Muscle of leg (tissue), 11 donors: ENCODE measurements around the gene NFS1. TPM values are rescaled to one million over a fixed set of nuclear protein-coding genes. Genes with fewer than 3 reads are reported as not detected.

Experiments
- DNase-seq: peaks from one replicate; pipeline ENCODE4 v3.0.0; 2013
- H3K27ac ChIP-seq: one replicate; pipeline ENCODE4 v1.5.1; 2013; ENCODE audit warnings: mild to moderate bottlenecking, low read length, control low read depth
- H3K27me3 ChIP-seq: one replicate; pipeline ENCODE4 v1.6.1; 2013; ENCODE audit warnings: low read length; ENCODE audit not compliant: control insufficient read depth, insufficient read depth
- H3K36me3 ChIP-seq: one replicate; pipeline ENCODE4 v1.6.1; 2013; ENCODE audit warnings: low read length; ENCODE audit not compliant: control insufficient read depth, insufficient read depth
- H3K4me1 ChIP-seq: one replicate; pipeline ENCODE4 v1.6.1; 2013; ENCODE audit warnings: low read length; ENCODE audit not compliant: control insufficient read depth, insufficient read depth
- H3K4me3 ChIP-seq: one replicate; pipeline ENCODE4 v1.5.1; 2013; ENCODE audit warnings: low read length, control low read depth
- H3K9me3 ChIP-seq: replicated peaks from 2 replicates; pipeline ENCODE4 v1.6.1; 2013; ENCODE audit warnings: low read depth, low read length; ENCODE audit not compliant: control insufficient read depth
- WGBS: methylation state at CpG from one replicate; pipeline ENCODE4 v1.1.5; 2013; ENCODE audit warnings: missing lambda C conversion rate; ENCODE audit not compliant: insufficient coverage; 5-methylcytosine and 5-hydroxymethylcytosine counted together
- polyA plus RNA-seq, 8 donors: library from polyadenylated mRNA; unstranded; fragments of 120-200 nt; gene quantifications; one replicate each; pipeline versions ENCODE4 v1.2.1 to v1.2.3, GENCODE V29; 2013; ENCODE audit warnings: inconsistent platforms in 1 of 8, low replicate concordance in 1 of 8; ENCODE audit not compliant: insufficient read length in 8 of 8, insufficient read depth in 1 of 8
- total RNA-seq: library from RNA; stranded (reverse); fragments of 120-200 nt; gene quantifications from one replicate; pipeline ENCODE4 v1.2.4, GENCODE V29; 2013

The NFS1 gene
- total and polyA plus RNA-seq, 9 donors, result 12.8 to 18.3 (median 14.1) TPM

DNA sequence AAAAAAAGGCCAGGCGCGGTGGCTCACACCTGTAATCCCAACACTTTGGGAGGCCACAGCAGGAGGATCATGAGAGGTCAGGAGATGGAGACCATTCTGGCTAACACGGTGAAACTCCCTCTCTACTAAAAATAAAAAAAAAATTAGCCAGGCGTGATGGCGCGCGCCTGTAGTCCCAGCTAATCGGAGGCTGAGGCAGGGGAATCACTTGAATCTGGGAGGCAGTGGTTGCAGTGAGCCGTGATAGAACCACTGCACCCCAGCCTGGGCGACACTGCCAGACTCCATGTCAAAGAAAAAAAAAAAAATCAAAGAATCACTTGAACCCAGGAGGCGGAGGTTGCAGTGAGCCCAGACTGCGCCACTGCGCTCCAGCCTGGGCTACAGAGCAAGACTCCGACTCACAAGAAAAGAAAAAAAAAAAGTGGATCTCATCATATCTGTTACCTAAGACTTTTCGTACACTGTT lies 38.7 kb upstream of the NFS1 start:
- H3K4me3 ChIP-seq, result no peak overlapping the region
- no peak for DNase-seq
- WGBS, result 96% methylated on average over 6 of the region's 15 CpGs
- peaks cover 53% of the 10 kb centered on the region for H3K36me3 ChIP-seq
- no peaks in the 10 kb centered on the region for H3K27me3 ChIP-seq
- no peaks in the 10 kb centered on the region for H3K9me3 ChIP-seq
- no peak overlapping the region for H3K27ac ChIP-seq
- H3K4me1 ChIP-seq, result peaks cover 3% of the 10 kb centered on the region

DNA sequence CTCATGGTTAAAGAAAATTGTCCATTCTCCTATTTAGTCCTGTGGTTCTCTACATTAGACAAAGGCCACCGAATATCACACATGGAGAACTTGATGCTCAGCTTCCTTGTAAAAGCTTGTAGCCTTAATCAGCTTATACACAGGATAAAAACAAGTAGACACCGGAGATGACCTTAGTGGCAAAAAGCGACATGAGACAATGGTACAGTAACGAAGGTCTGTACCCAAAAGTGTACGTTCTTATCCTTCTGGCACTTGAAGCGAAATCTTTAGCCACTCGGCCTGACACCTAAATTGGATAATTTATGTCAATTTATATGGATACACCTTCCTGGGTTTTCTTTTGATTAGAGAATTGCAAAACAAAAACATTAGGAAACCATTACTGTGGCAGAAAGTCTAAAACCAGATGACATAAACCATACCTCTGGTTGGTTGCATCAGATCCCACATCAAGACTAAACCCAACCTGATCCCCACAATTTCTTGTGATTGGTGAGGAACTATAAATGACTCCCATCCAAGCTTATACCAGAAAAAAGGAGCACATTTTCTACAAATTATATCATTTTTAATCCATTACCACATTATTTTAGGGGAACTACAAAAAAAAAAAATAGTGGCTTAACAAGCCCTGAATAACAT lies 36.8 kb upstream of the NFS1 start:
- no peak overlapping the region for H3K27ac ChIP-seq
- DNase-seq, result no peak

DNA sequence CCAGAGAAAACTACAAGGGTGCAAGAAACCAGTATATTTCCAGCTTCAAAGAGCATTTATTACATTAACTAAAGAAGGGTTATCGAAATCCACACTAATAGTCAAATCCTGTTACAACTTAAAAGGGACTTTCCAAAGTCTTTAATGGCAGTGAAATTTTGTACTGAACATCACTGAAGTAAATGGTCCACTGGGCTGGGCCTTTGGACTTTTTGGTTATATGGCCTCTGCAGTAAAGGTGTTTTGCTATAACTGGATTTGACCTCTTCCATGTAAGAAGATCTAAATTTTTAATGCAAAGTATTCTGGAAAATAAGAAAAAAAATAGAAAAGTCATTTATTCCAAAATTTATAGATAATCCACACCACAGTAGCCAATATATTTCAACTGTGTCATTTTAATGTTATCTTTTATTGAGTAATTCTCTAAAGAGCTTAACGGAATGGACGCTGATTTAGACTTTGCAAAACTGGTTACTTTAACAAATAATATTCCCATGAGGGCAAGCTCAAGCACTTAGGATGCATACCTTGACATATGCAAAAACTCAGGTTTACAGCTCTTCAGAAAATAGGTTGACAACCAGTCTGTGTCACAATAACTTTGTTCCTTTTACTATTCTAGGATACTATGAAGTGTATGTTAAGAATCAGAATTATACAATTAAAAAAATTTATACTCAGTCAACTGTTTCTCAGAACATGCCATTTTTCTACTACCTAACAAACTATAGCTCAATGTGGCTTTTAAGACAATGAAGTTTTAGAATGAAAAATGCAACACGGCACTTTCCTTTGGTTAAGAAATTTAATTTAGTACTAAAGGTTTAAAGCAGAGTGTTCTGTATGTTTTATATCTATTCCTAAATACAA lies 35.9 kb upstream of the NFS1 start:
- Histone ChIP-seq H3K27me3 (no peaks in the 10 kb centered on the region), H3K36me3 (peaks cover 58% of the 10 kb centered on the region), H3K4me1 (peaks cover 2% of the 10 kb centered on the region)

More for the DNA sequence above, 36.8 kb upstream of the NFS1 start:
- peaks cover 65% of the 10 kb centered on the region for H3K36me3 ChIP-seq
- WGBS, result 88% methylated on average over 3 of the region's 7 CpGs
- no peaks in the 10 kb centered on the region for H3K9me3 ChIP-seq
- no peak overlapping the region for H3K4me3 ChIP-seq
- no peaks in the 10 kb centered on the region for H3K27me3 ChIP-seq
- peaks cover 2% of the 10 kb centered on the region for H3K4me1 ChIP-seq

DNA sequence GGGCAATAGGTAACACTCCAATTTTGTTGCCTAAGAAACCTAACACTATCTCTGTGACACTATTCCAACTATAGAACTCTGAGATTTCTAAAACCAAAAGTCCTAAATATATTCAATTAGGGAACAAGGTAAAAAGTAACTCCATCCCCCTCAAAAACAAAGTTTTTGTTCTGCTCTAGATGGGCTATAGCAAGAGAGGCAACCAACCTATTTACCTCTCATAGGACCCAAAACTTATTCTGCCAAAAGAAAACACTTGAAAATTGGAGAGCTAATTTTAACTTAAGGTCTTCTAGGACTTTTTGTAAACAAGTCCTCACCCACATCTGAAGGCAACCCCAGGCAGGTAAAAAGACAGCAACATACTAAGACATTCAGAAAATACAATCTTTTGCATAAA lies 35.2 kb upstream of the NFS1 start:
- Histone ChIP-seq H3K4me1 (peaks cover 2% of the 10 kb centered on the region), H3K9me3 (no peaks in the 10 kb centered on the region), H3K27me3 (no peaks in the 10 kb centered on the region), H3K27ac (no peak overlapping the region), H3K36me3 (peaks cover 60% of the 10 kb centered on the region), H3K4me3 (no peak overlapping the region)
- DNase-seq, result no peak

More for the DNA sequence above, 35.9 kb upstream of the NFS1 start:
- WGBS, result no CpG with 5 or more reads among the region's 4 CpGs
- no peak for DNase-seq
- Histone ChIP-seq H3K4me3 (no peak overlapping the region), H3K27ac (no peak overlapping the region), H3K9me3 (no peaks in the 10 kb centered on the region)

DNA sequence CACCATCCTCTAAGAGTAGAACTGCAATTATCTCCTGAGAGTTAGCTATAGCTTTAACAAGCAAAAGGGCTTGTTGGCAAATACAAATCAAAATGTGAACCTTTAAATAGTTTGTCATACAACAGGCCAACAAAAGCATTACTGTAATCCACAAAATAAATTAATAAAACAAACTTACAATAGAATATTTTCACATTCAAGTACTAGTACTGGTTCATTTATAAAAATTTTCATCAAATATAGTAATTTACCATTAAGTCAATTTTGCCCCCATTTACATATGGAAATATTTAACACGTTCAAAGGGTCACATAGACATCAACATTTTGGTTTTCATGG lies 33.5 kb upstream of the NFS1 start:
- no peak for DNase-seq
- 60% methylated on average over 1 of the region's 1 CpG for WGBS
- Histone ChIP-seq H3K27me3 (no peaks in the 10 kb centered on the region), H3K4me1 (no peaks in the 10 kb centered on the region), H3K36me3 (peaks cover 59% of the 10 kb centered on the region), H3K4me3 (no peak overlapping the region), H3K9me3 (no peaks in the 10 kb centered on the region), H3K27ac (no peak overlapping the region)

DNA sequence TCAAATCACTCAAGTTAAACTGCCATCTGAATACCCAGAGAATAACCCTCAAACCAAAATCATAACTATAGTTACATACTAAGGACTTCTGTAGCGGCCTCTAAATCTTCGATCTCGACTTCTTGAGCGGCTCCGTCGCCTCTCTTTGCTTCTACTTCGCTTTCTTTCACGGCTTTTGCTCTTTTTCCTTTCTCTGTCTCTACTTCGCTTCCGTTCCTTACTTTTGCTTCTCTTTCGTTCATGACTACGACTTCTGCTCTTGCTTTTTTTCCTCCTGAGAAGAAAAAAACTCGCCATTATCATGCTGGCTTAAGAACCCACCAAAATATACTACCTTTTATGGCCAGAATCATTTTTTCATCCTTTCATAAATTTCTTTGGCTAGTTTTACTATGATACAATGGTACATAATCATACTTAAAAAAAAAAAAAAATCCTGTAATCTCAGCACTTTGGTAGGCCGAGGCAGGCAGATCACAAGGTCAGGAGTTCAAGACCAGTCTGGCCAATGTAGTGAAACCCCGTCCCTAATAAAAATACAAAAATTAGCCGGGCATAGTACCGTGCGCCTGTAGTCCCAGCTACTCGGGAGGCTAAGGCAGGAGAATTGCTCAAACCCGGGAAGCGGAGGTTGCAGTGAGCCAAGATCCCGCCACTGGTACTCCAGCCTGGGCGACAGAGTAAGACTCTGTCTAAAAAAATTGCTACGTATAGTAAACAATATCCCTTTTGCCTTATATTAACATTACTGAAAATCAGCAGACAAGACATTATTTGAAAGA lies 32.9 kb upstream of the NFS1 start:
- no peaks in the 10 kb centered on the region for H3K4me1 ChIP-seq
- 85% methylated on average over 18 of the region's 24 CpGs for WGBS

DNA sequence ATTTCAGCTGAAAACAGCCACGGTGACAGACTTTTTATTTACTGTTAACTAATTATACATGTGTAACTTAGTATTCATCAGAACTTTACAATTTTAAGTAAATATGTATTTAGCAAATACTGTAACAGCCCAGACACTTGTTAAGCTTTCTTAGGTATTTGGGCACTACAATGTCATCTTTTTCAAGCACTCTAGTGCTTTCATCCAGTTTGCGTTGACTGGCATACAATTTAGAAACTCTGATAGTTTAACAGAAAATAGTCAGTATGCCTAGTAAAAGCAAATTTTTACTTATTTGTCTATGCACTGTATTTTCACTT lies 32.3 kb upstream of the NFS1 start:
- no peak overlapping the region for H3K27ac ChIP-seq
- no CpG with 5 or more reads among the region's 2 CpGs for WGBS
- no peaks in the 10 kb centered on the region for H3K4me1 ChIP-seq

More for the DNA sequence above, 32.9 kb upstream of the NFS1 start:
- H3K9me3 ChIP-seq, result no peaks in the 10 kb centered on the region
- H3K27me3 ChIP-seq, result no peaks in the 10 kb centered on the region
- no peak overlapping the region for H3K27ac ChIP-seq
- peaks cover 58% of the 10 kb centered on the region for H3K36me3 ChIP-seq
- H3K4me3 ChIP-seq, result no peak overlapping the region
- DNase-seq, result no peak

DNA sequence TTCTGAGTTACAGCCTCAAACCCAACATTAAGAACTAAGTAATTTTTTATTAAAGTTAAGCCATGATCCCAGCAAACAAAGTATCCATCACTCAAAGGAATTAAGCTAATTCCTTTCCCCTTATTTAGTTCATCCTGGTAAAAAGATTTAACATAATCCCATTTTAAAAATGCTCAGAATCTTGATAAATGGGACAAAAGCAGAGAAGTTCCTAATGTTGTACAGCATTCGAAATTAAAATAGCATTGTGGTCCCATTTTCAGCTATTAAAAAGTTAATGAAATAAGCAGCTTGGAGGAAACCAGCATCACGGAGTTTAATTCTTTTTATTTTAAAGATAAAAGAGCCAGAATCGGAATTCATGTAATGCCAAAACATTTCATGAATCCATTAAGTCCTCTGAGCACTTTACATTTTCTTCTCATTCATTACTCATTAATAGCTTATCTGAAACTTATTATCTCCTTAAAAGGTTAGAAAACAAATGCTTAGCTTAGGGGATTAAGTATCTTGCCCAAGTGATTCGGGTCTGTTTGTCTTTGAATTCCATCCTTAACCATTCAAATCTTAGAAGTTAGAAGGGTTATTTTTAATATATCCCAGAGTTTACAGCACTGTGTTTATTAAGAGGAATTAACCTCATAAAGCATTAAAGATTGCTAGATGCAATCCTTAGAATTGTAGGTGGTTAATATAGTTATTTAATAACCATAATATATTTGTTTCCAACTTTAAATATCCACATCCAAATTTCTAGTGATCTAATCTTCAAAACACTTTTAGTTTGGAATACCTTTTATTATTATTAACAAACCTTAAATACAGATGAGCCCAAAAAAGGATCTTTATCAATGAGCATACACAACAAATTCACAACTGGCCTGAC lies 31.7 kb upstream of the NFS1 start:
- no peaks in the 10 kb centered on the region for H3K4me1 ChIP-seq
- no peak overlapping the region for H3K27ac ChIP-seq
- H3K27me3 ChIP-seq, result no peaks in the 10 kb centered on the region
- no peaks in the 10 kb centered on the region for H3K9me3 ChIP-seq
- WGBS, result no CpG with 5 or more reads among the region's 4 CpGs
- peaks cover 60% of the 10 kb centered on the region for H3K36me3 ChIP-seq
- no peak overlapping the region for H3K4me3 ChIP-seq
- DNase-seq, result no peak

More for the DNA sequence above, 32.3 kb upstream of the NFS1 start:
- Histone ChIP-seq H3K36me3 (peaks cover 59% of the 10 kb centered on the region), H3K9me3 (no peaks in the 10 kb centered on the region), H3K4me3 (no peak overlapping the region), H3K27me3 (no peaks in the 10 kb centered on the region)
- DNase-seq, result no peak

DNA sequence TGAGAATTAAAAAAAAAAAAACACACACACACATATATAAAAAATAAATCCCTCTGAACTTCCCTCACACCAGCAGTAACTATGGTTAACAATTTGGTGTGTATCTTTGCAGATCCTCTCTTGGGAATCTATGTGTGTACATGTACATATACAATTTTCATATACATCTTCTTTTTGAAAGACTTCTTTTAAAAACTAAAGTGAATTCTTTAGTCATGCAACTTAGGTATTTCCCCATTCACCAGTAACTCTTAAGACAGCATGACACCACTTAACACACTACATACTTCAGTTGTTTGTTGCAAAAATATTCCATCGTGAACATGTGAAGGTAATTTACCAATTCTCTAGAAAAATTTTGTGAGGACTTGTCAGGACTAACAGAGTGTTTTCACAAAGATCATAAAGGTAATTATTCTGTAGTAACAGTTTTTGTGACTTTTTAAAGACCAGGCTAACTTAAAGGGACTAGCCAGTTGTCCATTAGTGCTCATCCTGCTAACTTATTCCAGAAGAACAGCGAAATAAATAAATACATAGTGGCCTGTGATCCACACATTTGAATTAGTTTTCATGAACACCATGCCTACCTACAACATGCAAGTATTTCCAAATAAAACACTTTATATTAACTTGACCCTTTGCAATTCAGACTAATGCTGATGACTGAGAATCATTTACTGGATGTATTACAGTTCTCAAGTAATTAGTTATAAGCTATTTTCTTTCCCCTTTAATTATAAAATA lies 30.9 kb upstream of the NFS1 start:
- H3K36me3 ChIP-seq, result peaks cover 66% of the 10 kb centered on the region
- H3K27me3 ChIP-seq, result no peaks in the 10 kb centered on the region
- no peak overlapping the region for H3K4me3 ChIP-seq
- H3K27ac ChIP-seq, result no peak overlapping the region
- no peaks in the 10 kb centered on the region for H3K4me1 ChIP-seq
- WGBS, result no CpG with 5 or more reads among the region's 2 CpGs
- H3K9me3 ChIP-seq, result no peaks in the 10 kb centered on the region
- DNase-seq, result no peak
